Caco-2 (cell line): ENCODE results near the gene IRF4. TPM values are rescaled to one million over a fixed set of nuclear protein-coding genes. Genes with fewer than 3 reads are reported as not detected.

Experiments used
- BruUV-seq: library from RNA; stranded (reverse); fragments of 400-500 nt; replicated peaks from 2 replicates; lab custom pipeline; 2021; lab: Mats Ljungman, UMichigan
- CTCF ChIA-PET: fragments of 300-600 bp; sonication (Branson Sonifier 250); formaldehyde crosslinking; loops from one replicate; lab custom pipeline; 2022; ENCODE audit warnings: antibody characterized with exemption; lab: Charles Lee
- POLR2A ChIA-PET: fragments of 300-600 bp; sonication (Branson Sonifier 250); formaldehyde crosslinking; loops from one replicate; lab custom pipeline; 2022; ENCODE audit warnings: antibody characterized with exemption; lab: Charles Lee
- DNase-seq, 2 experiments: peaks; one replicate each; pipeline versions ENCODE4 v3.0.0 to v3.0.0-alpha.2; 2020 to 2022
- H3K27me3 ChIP-seq: replicated peaks from 2 replicates; pipeline ENCODE4 v1.6.0; 2011; ENCODE audit warnings: low read length; ENCODE audit not compliant: control insufficient read depth, insufficient read depth
- H3K36me3 ChIP-seq: 2 replicates; pipeline ENCODE4 v1.5.1; 2011; ENCODE audit warnings: low read length; ENCODE audit not compliant: control insufficient read depth, insufficient read depth
- H3K4me1 ChIP-seq: fragments of 250-450 bp; sonication (Bioruptor Pico); 2 replicates; pipeline ENCODE4 v1.5.1; 2020; ENCODE audit warnings: mild to moderate bottlenecking
- H3K4me3 ChIP-seq: 2 replicates; pipeline ENCODE4 v1.5.1; 2011; ENCODE audit warnings: low read depth, mild to moderate bottlenecking, control low read depth, low read length
- H3K9me3 ChIP-seq: fragments of 250-450 bp; sonication (Bioruptor Pico); 2 replicates; pipeline ENCODE4 v1.5.1; 2020; ENCODE audit warnings: mild to moderate bottlenecking, moderate library complexity
- H3K27ac Mint-ChIP-seq: one replicate; pipeline ENCODE4 v1.8.0; 2022; ENCODE audit warnings: mixed read lengths; ENCODE audit not compliant: unreplicated experiment
- H3K27me3 Mint-ChIP-seq: one replicate; pipeline ENCODE4 v1.8.0; 2022; ENCODE audit warnings: mixed read lengths; ENCODE audit not compliant: insufficient read depth, unreplicated experiment
- H3K36me3 Mint-ChIP-seq: one replicate; pipeline ENCODE4 v1.8.0; 2022; ENCODE audit warnings: mild to moderate bottlenecking, mixed read lengths; ENCODE audit not compliant: insufficient read depth, unreplicated experiment
- H3K4me1 Mint-ChIP-seq: one replicate; pipeline ENCODE4 v1.8.0; 2022; ENCODE audit warnings: low read depth, mixed read lengths; ENCODE audit not compliant: unreplicated experiment
- H3K4me3 Mint-ChIP-seq: one replicate; pipeline ENCODE4 v1.8.0; 2022; ENCODE audit warnings: mild to moderate bottlenecking, moderate library complexity, mixed read lengths; ENCODE audit not compliant: unreplicated experiment
- H3K9me3 Mint-ChIP-seq: one replicate; pipeline ENCODE4 v1.8.0; 2022; ENCODE audit warnings: mixed read lengths; ENCODE audit not compliant: unreplicated experiment
- intact Hi-C: fragments of 100-400 bp; cut with micrococcal nuclease; formaldehyde crosslinking; loops from one replicate; pipeline ENCODE4 v1.10.0; 2022; ENCODE audit not compliant: unreplicated experiment
- total RNA-seq: library from RNA; stranded (reverse); gene quantifications from 2 replicates; pipeline ENCODE4 v1.2.3, GENCODE V29; 2022
- TF ChIP-seq, protein P1 (sequence below), 2 experiments: fragments of 200-600 bp in 1 of 2; IDR thresholded peaks; 1 replicate in 1 of 2; 2 replicates in 1 of 2; pipeline versions ENCODE4 v1.5.1 to v1.8.0; 2011 to 2022; ENCODE audit warnings: antibody characterized with exemption in 1 of 2, control low read depth in 1 of 2, inconsistent platforms in 1 of 2, low read depth in 1 of 2, low read length in 1 of 2, mild to moderate bottlenecking in 1 of 2, moderate library complexity in 1 of 2; ENCODE audit not compliant: insufficient read depth in 1 of 2, severe bottlenecking in 1 of 2, unreplicated experiment in 1 of 2

Gene IRF4
- total RNA-seq, 1 experiment from 2014 or later: not detected

DNA sequence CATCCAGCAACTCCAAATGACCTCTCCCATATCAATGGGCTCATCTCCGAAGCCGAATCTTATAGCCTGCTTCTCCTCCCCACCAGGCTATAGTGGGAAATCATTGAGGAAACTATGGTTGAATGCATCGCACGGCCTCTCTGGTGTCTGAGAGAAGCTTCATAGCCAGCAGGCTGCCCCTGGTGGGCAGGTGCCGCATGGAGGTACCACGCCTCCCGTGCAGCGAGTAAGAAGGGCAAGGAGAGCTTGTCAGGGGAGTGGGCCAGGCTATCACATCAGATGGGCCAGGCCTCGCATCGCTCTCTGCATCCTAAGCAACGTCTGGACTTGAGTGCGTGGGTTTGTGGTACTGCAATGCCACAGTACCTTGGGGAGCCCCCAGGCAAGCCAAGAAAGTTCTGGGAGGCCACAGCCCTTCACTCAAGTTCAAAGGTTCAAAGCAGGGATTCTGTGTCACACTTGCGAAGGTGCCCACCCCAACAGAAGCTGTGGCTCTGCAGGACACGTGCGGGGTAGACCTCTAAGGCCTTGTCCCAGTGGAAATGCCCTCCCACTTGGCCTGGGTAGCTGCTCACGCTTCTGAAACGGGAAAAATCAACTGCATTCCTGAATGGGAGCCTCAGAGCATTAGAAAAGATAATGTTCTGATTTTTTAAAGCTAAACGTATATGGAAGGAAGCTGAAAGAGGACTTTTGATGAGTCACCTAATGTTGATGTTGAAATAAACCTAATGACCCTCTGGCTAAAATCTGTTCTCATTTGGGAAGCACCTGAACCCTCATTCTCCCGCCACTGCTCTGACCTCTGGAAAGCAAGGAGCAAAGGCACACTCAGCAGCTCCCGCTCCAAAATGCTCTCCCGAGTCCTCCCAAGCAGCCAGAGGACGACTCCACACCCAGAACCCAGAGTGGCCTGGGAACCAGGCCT lies 8.4 kb upstream of the IRF4 start:
- Histone ChIP-seq H3K9me3 (no peaks in the 10 kb centered on the region), H3K27me3 (no peaks in the 10 kb centered on the region), H3K4me3 (no peak overlapping the region), H3K36me3 (no peaks in the 10 kb centered on the region), H3K4me1 (no peaks in the 10 kb centered on the region)
- TF ChIP-seq, protein P1, sequence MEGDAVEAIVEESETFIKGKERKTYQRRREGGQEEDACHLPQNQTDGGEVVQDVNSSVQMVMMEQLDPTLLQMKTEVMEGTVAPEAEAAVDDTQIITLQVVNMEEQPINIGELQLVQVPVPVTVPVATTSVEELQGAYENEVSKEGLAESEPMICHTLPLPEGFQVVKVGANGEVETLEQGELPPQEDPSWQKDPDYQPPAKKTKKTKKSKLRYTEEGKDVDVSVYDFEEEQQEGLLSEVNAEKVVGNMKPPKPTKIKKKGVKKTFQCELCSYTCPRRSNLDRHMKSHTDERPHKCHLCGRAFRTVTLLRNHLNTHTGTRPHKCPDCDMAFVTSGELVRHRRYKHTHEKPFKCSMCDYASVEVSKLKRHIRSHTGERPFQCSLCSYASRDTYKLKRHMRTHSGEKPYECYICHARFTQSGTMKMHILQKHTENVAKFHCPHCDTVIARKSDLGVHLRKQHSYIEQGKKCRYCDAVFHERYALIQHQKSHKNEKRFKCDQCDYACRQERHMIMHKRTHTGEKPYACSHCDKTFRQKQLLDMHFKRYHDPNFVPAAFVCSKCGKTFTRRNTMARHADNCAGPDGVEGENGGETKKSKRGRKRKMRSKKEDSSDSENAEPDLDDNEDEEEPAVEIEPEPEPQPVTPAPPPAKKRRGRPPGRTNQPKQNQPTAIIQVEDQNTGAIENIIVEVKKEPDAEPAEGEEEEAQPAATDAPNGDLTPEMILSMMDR (IDR thresholded peaks at IDR 0.05; ENCODE audit: insufficient read depth in 1 of 2, low read depth in 1 of 2, low read length in 1 of 2, severe bottlenecking in 1 of 2, unreplicated experiment in 1 of 2): peak in 1 of 2 experiments; percentile 13
- intact Hi-C loops: no loop called here
- Mint-ChIP-seq H3K27ac (no peak overlapping the region), H3K27me3 (peaks cover 17% of the 10 kb centered on the region), H3K4me1 (no peaks in the 10 kb centered on the region), H3K9me3 (no peaks in the 10 kb centered on the region), H3K36me3 (no peaks in the 10 kb centered on the region), H3K4me3 (no peak overlapping the region)
- CTCF ChIA-PET: no interaction called here
- POLR2A ChIA-PET: no interaction called here
- no TSS peak for BruUV-seq
- no peak for DNase-seq

- H3K36me3 Mint-ChIP-seq: no peaks in the 10 kb centered on the region
- TF ChIP-seq, protein P1 (IDR thresholded peaks at IDR 0.05; ENCODE audit: insufficient read depth in 1 of 2, low read depth in 1 of 2, low read length in 1 of 2, severe bottlenecking in 1 of 2, unreplicated experiment in 1 of 2): no peak
- Histone ChIP-seq H3K9me3 (no peaks in the 10 kb centered on the region), H3K27me3 (no peaks in the 10 kb centered on the region), H3K4me1 (no peaks in the 10 kb centered on the region), H3K36me3 (no peaks in the 10 kb centered on the region), H3K4me3 (no peak overlapping the region)
- DNase-seq: no peak
- no peaks in the 10 kb centered on the region for H3K4me1 Mint-ChIP-seq
- no peaks in the 10 kb centered on the region for H3K9me3 Mint-ChIP-seq
- ChIA-PET CTCF (no interaction called here), POLR2A (no interaction called here)
- peaks cover 16% of the 10 kb centered on the region for H3K27me3 Mint-ChIP-seq
- H3K4me3 Mint-ChIP-seq: no peak overlapping the region
- H3K27ac Mint-ChIP-seq: no peak overlapping the region
- no TSS peak for BruUV-seq
- intact Hi-C loops: no loop called here
Measured at GRCh38 chr6:383856-384255, 7.7 kb upstream of the IRF4 start.

DNA sequence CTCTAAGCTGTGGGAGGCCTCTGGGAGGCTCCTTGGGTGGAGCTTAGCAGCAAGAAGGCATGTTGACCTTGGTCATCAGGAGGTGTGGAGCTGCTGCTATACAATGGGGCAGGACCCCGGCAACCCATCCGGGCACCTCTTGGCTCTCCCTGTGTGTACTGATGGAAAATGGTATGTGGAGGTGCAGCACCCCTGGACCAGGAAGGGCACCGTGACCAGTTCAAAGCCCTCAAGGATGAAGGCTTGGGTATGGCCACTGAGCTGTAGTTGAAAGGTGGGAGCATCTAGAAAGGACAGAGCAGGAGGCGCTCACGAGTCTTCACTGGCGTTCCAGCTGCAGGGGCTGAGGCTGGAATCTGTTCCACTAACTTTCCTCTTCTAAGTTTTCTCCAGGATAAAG lies 6.7 kb upstream of the IRF4 start:
- H3K27me3 ChIP-seq: no peaks in the 10 kb centered on the region
- BruUV-seq: no TSS peak
- H3K4me3 Mint-ChIP-seq: no peak overlapping the region
- DNase-seq: no peak
- H3K36me3 Mint-ChIP-seq: no peaks in the 10 kb centered on the region
- no peaks in the 10 kb centered on the region for H3K36me3 ChIP-seq
- no peaks in the 10 kb centered on the region for H3K9me3 ChIP-seq
- ChIA-PET CTCF (no interaction called here), POLR2A (no interaction called here)
- H3K4me3 ChIP-seq: no peak overlapping the region
- no peaks in the 10 kb centered on the region for H3K4me1 Mint-ChIP-seq
- H3K27me3 Mint-ChIP-seq: peaks cover 22% of the 10 kb centered on the region
- H3K4me1 ChIP-seq: no peaks in the 10 kb centered on the region
- intact Hi-C loops: no loop called here
- TF ChIP-seq, protein P1 (IDR thresholded peaks at IDR 0.05; ENCODE audit: insufficient read depth in 1 of 2, low read depth in 1 of 2, low read length in 1 of 2, severe bottlenecking in 1 of 2, unreplicated experiment in 1 of 2): no peak
- no peak overlapping the region for H3K27ac Mint-ChIP-seq
- no peaks in the 10 kb centered on the region for H3K9me3 Mint-ChIP-seq
